SK-N-SH treated with all-trans-retinoic acid at 6 μM for 48 hours (cell line): Measurements from ENCODE around the gene RNASET2.

Source experiments
- ESRRG ChIP-seq: fragments of 250-450 bp; sonication (Bioruptor Pico); IDR thresholded peaks from 2 replicates; pipeline ENCODE4 v1.6.1; 2021; ENCODE audit warnings: mild to moderate bottlenecking
- OSR1 ChIP-seq: fragments of 250-450 bp; sonication (Bioruptor Pico); IDR thresholded peaks from 2 replicates; pipeline ENCODE4 v1.8.0; 2022; ENCODE audit warnings: moderate library complexity, mild to moderate bottlenecking, inconsistent platforms
- RARB ChIP-seq: fragments of 250-450 bp; sonication (Bioruptor Pico); IDR thresholded peaks from 2 replicates; pipeline ENCODE4 v1.8.0; 2021; ENCODE audit warnings: mild to moderate bottlenecking, moderate library complexity
- TOX ChIP-seq: fragments of 250-450 bp; sonication (Bioruptor Pico); IDR thresholded peaks from 2 replicates; pipeline ENCODE4 v1.8.0; 2021; ENCODE audit warnings: mild to moderate bottlenecking, moderate library complexity, borderline replicate concordance
- ZC3H10 ChIP-seq: fragments of 250-450 bp; sonication (Bioruptor Pico); IDR thresholded peaks from 2 replicates; pipeline ENCODE4 v1.5.1; 2021; ENCODE audit warnings: mild to moderate bottlenecking, moderate library complexity

- no peak for TF ChIP-seq TOX
- TF ChIP-seq OSR1 (CRISPR knock-in tag), result no peak
- no peak for TF ChIP-seq ZC3H10 (CRISPR knock-in tag)
- TF ChIP-seq ESRRG (CRISPR knock-in tag), result no peak
- TF ChIP-seq RARB (CRISPR knock-in tag), result no peak
Measured at GRCh38 chr6:166999145-166999883, 43.0 kb upstream of the RNASET2 start, which contains the start of gene CEP43.
